GM12872 (cell line): ENCODE data around the gene HLCS.

ENCODE experiments used
- TF ChIP-seq, protein P1 (sequence below): IDR thresholded peaks from 3 replicates; pipeline ENCODE4 v1.5.1; 2011; ENCODE audit warnings: low read depth, mild to moderate bottlenecking, low read length, moderate library complexity; ENCODE audit not compliant: insufficient read depth

The HLCS gene

DNA sequence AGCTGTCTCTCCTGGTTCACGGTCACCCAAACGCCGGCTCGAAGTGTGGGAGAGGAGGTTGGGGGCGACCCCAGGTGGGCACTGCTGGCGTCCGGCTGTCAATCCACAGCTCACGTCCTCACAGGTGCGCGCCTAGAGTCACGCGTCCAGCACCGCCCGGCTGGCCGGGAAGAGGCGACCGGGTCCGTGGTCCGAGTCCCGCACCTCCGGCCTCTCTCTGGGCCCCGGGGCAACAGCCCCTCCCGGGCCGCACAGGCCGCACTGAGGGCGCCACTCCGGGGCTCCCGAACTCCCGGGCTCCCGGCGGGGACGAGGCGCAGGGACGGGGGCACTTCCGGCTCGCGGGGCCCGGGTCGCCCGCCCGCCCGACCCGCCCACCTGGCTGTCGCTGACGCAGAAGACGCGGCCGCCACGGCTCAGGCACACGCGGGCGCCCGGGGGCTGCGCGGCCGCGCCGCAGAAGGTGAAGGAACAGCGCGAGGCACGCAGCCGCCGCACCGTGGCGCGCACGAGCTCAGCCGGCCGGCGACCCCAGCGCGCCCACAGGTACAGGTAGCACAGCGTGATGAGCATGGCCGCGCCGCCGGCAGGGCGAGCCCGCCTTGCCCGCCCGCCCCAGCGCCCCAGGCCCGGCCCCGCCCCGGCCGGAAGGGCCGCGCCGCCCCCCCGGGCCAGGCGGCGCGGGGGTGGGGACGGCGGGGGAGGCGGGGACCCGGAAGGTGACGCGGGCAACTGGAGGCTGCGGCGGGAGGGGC, at the start of gene HLCS:
HLCS (minus strand) TSS at position 604 of the 755 bp plus-strand sequence; CDS start at position 573, 31 bp downstream.
- TF ChIP-seq, protein P1, sequence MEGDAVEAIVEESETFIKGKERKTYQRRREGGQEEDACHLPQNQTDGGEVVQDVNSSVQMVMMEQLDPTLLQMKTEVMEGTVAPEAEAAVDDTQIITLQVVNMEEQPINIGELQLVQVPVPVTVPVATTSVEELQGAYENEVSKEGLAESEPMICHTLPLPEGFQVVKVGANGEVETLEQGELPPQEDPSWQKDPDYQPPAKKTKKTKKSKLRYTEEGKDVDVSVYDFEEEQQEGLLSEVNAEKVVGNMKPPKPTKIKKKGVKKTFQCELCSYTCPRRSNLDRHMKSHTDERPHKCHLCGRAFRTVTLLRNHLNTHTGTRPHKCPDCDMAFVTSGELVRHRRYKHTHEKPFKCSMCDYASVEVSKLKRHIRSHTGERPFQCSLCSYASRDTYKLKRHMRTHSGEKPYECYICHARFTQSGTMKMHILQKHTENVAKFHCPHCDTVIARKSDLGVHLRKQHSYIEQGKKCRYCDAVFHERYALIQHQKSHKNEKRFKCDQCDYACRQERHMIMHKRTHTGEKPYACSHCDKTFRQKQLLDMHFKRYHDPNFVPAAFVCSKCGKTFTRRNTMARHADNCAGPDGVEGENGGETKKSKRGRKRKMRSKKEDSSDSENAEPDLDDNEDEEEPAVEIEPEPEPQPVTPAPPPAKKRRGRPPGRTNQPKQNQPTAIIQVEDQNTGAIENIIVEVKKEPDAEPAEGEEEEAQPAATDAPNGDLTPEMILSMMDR: peak; percentile 43; the same call in 1 of the 3 replicates

DNA sequence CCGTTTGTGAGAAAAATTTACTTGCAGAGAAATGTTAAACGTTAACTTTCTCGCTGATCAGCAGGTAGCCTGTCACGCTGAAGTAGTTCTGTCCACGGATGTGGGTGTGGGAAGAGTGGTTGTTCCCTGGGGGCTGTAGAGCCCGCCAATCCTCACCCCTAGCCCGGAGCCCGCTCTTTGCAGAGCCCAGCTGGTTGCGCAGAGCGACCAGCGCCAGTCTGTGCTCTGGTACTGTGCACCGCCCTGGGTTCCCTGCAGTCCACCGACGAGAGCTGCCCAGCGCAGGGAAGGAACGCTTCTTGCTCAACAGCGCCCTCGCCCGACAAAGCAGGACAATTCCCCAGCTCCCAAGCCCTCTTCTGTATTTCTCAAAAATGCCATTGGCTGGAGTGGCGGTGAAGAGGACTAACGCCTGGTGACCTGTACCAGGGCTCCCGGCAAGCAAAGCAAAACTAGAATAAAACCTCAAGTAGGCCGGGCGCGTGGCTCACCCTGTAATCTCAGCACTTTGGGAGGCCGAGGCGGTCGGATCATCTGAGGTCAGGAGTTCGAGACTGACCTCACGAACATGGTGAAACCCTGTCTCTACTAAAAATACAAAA, 43.4 kb upstream of the HLCS start:
- TF ChIP-seq, protein P1: peak; percentile 93

DNA sequence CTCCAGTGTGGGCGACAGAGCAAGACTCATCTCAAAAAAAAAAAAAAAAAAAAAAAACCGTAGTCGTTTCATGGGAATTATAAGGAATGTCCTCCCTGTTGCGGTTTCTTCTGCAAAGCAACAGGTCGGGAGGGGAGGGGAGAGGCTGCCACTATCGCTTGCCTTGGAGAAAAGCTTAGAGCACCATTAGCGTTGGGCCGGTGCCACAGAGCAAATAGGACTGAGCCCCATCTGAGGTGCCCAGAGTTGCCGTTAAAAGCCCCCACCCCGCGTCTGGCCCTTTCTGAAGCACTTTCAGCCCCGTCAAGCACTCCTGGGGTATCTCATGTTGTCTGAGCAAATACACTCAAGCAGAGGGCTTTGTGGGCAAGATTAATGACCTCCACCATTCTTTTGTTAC, 42.3 kb upstream of the HLCS start:
- TF ChIP-seq, protein P1: no peak

DNA sequence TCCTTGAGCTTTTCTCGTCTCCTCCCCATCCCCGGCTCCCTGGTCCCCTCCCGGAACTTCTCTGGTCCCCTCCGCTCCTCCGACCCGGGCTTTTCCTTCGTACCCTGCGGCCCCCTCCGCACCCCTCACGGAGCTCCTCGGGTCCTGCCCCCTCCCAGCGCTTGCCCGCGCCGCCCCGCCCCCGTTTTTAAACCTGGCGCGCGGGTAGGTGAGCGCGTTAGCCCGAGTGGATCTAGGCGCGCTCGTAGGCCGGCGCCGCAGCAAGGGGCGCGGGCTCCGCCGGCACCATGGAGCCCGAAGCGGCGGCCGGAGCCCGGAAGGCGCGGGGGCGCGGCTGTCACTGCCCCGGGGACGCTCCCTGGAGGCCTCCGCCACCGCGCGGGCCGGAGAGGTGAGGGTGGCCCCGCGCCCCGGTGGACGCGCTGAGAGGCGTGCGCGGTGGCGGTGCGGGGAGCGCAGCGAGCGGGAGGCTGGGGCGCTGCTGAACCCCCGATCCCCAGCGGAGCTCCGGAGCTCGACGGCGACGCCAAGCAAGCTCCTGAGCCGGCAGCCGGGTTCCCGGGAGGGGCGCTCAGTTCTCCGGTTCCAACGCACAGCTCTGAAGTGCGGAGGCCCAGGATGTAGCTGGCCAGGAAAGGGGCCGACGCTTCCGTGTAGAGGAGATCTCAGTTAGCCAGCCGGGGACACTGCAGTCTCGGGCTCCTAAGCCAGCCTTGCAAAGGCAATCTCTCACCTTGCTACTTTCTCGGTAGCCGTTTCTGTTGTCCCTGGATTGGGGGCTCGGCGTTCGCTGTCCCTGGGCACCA, 40.2 kb upstream of the HLCS start, which contains the start of gene RIPPLY3:
RIPPLY3 (plus strand) TSS at position 217 of the 806 bp plus-strand sequence; CDS start at position 288, 71 bp downstream.
- TF ChIP-seq, protein P1: no peak

DNA sequence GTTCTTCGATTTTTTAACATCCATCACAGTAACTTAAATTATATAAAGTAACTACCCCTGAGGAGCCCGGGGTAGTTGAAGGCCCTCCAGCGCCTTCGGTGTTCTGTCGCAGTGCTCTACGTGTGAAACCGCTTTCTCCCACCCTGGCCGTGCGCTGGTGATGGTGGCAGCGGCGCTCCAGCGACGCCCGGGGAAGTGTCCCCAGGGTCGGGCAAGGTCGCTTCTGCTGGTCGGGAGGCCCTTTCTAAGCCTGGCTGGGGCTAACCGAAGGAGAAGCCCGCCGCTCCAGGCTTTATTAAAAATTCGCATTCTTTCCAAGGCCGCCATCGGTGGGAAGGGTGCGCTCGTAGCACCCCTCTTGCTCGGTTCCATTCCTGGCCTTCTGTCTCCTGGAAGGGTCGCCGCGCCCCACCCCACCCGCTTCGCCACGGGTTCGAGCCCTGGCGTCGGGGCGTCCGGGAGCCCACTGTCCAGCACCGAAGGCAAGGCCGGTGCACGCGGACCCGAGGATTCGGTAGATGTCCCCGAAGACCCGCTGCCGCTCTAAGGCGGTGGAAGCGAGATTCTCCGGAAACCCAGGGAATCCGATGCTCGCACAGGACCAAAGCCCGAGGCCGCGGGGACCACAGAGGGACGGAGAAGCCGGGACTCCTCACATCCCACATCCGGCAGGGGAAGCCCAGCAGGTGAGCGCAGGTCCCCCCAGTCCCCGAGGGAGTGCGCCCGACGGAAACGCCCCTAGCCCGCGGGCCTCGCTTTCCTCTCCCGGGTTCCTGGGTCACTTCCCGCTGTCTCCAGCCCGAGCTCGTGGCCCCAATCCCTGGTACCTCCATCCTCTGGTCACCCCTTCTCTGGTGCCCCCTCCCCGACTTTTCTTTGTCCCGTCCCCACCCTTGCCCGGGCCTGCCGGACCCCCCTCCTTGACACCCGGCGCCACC, 39.3 kb upstream of the HLCS start:
- TF ChIP-seq, protein P1: no peak

DNA sequence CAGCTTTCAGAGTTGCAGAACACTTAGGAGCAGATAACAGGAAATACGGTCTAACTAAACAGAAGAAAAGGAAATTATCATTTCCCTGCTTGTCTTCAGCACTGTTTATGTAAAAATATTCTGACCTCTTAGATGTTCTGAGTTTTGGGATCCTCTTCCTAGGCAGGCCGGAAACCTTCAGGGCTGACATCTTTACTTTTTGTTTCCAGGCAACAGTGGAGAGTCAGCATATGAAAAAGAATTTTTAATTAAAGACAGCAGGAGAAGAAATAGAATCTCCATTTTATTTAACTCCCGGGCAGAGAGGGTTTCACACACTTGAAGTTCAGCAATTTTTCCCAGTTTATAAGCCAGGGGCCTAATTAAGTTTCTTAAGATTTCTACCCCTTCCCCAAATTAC, 35.0 kb upstream of the HLCS start:
- TF ChIP-seq, protein P1: no peak
